Measurements from ENCODE around the gene RFTN1. TPM values are rescaled to one million over a fixed set of nuclear protein-coding genes. Genes with fewer than 3 reads are reported as not detected.
A peak's percentile ranks its signal among the peaks of the same experiment; 100 is the strongest.

RFTN1 gene
- total and polyA plus RNA-seq, 2 of the 8 experiments (the other 6 are each of a cell fraction or from before 2014, with no cell fraction given), result 4.6 to 6.7 TPM

DNA sequence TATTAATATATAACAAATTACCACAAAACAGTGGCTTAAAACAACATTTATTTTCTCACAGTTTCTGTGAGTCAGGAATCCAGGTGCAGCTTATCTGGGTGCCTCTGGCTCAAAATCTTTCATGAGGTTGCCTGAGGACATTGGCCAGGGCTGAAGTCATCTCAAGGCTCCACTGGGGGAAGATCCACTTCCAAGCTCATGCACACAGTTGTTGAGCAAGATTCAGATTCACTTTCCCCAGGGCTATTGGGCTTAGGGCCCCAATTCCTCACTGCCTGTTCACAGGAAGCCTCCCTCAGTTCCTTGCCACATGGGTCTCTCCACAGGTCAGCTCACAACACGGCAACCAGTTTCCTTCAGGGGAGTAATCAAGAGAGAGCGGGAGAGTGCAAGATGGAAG, 35.0 kb downstream of the RFTN1 start:
- no peak overlapping the region for H2BK15ac ChIP-seq (ENCODE audit: low read length)
- H4K5ac ChIP-seq (ENCODE audit: insufficient read length, low read depth, low read length), result no peak overlapping the region
- H2BK120ac ChIP-seq (replicated peaks; ENCODE audit: low read depth, low read length), result no peak overlapping the region
- ChIA-PET POLR2A (ENCODE audit: partially characterized antibody) (no interaction called here), CTCF (ENCODE audit: partially characterized antibody) (interaction anchor here (0.6 to 0.9 kb wide), 2 partner anchors 21 to 30 kb away, joined by 3 to 4 read pairs; no protein-coding TSS in a partner anchor)
- no peak overlapping the region for H2AK5ac ChIP-seq (ENCODE audit: low read depth, low read length)
- H3K79me2 ChIP-seq (ENCODE audit: control insufficient read depth in 1 of 2, insufficient read depth in 2 of 2, low read length in 2 of 2), result no peaks in the 10 kb centered on the region; a peak in 1 of 4 replicates
- no peak overlapping the region for H3K56ac ChIP-seq (replicated peaks; ENCODE audit: insufficient read length, low read depth, low read length)
- no peak overlapping the region for H2AFZ ChIP-seq (ENCODE audit: low read length)
- no peak overlapping the region for H3K4ac ChIP-seq (replicated peaks; ENCODE audit: insufficient read length, low read depth, low read length)
- H3K14ac ChIP-seq (ENCODE audit: insufficient read length), result no peak overlapping the region
- no peaks in the 10 kb centered on the region for H4K20me1 ChIP-seq (replicated peaks in 1 of 2; ENCODE audit: control insufficient read depth in 1 of 2, insufficient read depth in 2 of 2, low read length in 2 of 2)
- no peaks in the 10 kb centered on the region for H3K23me2 ChIP-seq (ENCODE audit: low read depth, low read length)
- H3K4me3 ChIP-seq (ENCODE audit: extremely low read depth in 1 of 4, insufficient read depth in 2 of 4, low read depth in 3 of 4, low read length in 4 of 4), result no peak overlapping the region
- H2BK20ac ChIP-seq (ENCODE audit: low read length), result peak overlapping the region; percentile 40; the same call in 1 of the 2 replicates
- no peak overlapping the region for H3K23ac ChIP-seq (ENCODE audit: insufficient read length)
- no peak overlapping the region for H3K18ac ChIP-seq (ENCODE audit: extremely low read depth, low read length)
- H3K36me3 ChIP-seq (ENCODE audit: control insufficient read depth in 2 of 4, insufficient read depth in 4 of 4, low read length in 3 of 4), result no peaks in the 10 kb centered on the region
- peaks cover 6 to 26% (median 19%) of the 10 kb centered on the region in 4 experiments for H3K4me1 ChIP-seq (replicated peaks in 1 of 4; ENCODE audit: control insufficient read depth in 3 of 4, insufficient read depth in 4 of 4, low read length in 3 of 4)
- H3K9me3 ChIP-seq (ENCODE audit: insufficient read depth in 2 of 2, low read depth in 1 of 2, low read length in 1 of 2), result no peaks in the 10 kb centered on the region
- H3K27ac ChIP-seq (ENCODE audit: low read depth, low read length), result no peak overlapping the region
- DNase-seq (ENCODE audit: low read depth in 1 of 2, low spot score in 2 of 2) (no peak), FAIRE-seq (no peak)
- H4K8ac ChIP-seq (ENCODE audit: extremely low read depth, insufficient read depth, low read length), result no peak overlapping the region
- H4K91ac ChIP-seq (replicated peaks; ENCODE audit: insufficient read length, low read length), result no peak overlapping the region
- peak overlapping the region; percentile 42; the same call in 1 of the 2 replicates for H2BK12ac ChIP-seq (ENCODE audit: low read depth, low read length)
- H3K9ac ChIP-seq (replicated peaks in 1 of 4; ENCODE audit: extremely low read depth in 1 of 4, low read depth in 3 of 4, low read length in 3 of 4), result no peak overlapping the region
- no peak overlapping the region for H2BK5ac ChIP-seq (ENCODE audit: low read depth, low read length)
- H3K79me1 ChIP-seq (ENCODE audit: low read depth, low read length), result no peaks in the 10 kb centered on the region
- 87% methylated on average over 2 of the region's 2 CpGs; no CpG with 5 or more reads in 1 of the 2 experiments for WGBS, 2 experiments (ENCODE audit: extremely low coverage in 1 of 2, insufficient coverage in 1 of 2, insufficient read length in 1 of 2, insufficient replicate concordance in 2 of 2, low coverage in 1 of 2, low lambda C conversion rate in 2 of 2, missing lambda C conversion rate in 1 of 2)
- no peak overlapping the region for H3K4me2 ChIP-seq (ENCODE audit: insufficient read depth in 1 of 2, low read depth in 2 of 2, low read length in 2 of 2)
- H3K27me3 ChIP-seq (replicated peaks in 1 of 4; ENCODE audit: control insufficient read depth in 3 of 4, extremely low read depth in 1 of 4, insufficient read depth in 3 of 4, low read length in 3 of 4), result no peaks in the 10 kb centered on the region; a peak in 1 of 7 replicates
- TF ChIP-seq SIX5 (IDR thresholded peaks at IDR 0.05; ENCODE audit: low read depth, low read length) (no peak), CHD1 (IDR thresholded peaks at IDR 0.05; ENCODE audit: low read depth, low read length) (no peak), EZH2 (IDR thresholded peaks at IDR 0.05; ENCODE audit: low read depth, low read length, severe bottlenecking) (no peak), PHF8 (conservative IDR thresholded peaks at IDR 0.05; ENCODE audit: low read depth, low read length) (no peak), POU5F1 (IDR thresholded peaks at IDR 0.05; ENCODE audit: low read depth, low read length) (no peak), KDM1A (IDR thresholded peaks at IDR 0.05; ENCODE audit: borderline replicate concordance, low read length) (no peak), YY1 (IDR thresholded peaks at IDR 0.05; ENCODE audit: low read depth, low read length) (no peak), BACH1 (IDR thresholded peaks at IDR 0.05; ENCODE audit: low read length) (no peak), NRF1 (IDR thresholded peaks at IDR 0.05; ENCODE audit: low read depth, low read length) (no peak), RFX5 (IDR thresholded peaks at IDR 0.05; ENCODE audit: borderline replicate concordance, low read depth, low read length) (no peak), KDM5A (IDR thresholded peaks at IDR 0.05; ENCODE audit: low read length) (no peak), FOSL1 (IDR thresholded peaks at IDR 0.05; ENCODE audit: insufficient read depth, low read depth, low read length) (no peak), SP2 (IDR thresholded peaks at IDR 0.05; ENCODE audit: low read length) (no peak), TAF1 (IDR thresholded peaks at IDR 0.05; ENCODE audit: low read depth, low read length) (no peak)
- TF ChIP-seq, protein P1, sequence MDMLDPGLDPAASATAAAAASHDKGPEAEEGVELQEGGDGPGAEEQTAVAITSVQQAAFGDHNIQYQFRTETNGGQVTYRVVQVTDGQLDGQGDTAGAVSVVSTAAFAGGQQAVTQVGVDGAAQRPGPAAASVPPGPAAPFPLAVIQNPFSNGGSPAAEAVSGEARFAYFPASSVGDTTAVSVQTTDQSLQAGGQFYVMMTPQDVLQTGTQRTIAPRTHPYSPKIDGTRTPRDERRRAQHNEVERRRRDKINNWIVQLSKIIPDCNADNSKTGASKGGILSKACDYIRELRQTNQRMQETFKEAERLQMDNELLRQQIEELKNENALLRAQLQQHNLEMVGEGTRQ (IDR thresholded peaks at IDR 0.05; ENCODE audit: low read length), result no peak

All from H1 (cell line).